GM19372 (cell line): Measurements from ENCODE around the gene BACE1-AS.
"Not testable (repeated sequence)": the region's sequence is repeated elsewhere in the genome, so short reads cannot be mapped to it uniquely, and the experiment has no call there.

ENCODE experiments used
- ATAC-seq: cut with Tn5 transposase; IDR thresholded peaks from one replicate; pipeline ENCODE4 v1.9.1; 2021; ENCODE audit warnings: mild to moderate bottlenecking, low read depth, moderate library complexity; ENCODE audit not compliant: unreplicated experiment

BACE1-AS gene

GRCh38 chr11:117316197-117316961, 25.2 kb downstream of the BACE1-AS start, which contains the start of gene BACE1:
Gene BACE1 (minus strand): TSS chr11:117316256. CDS start chr11:117315795, 461 bp downstream.
- ATAC-seq = no peak

GRCh38 chr11:117318738-117319137, 27.6 kb downstream of the BACE1-AS start:
- ATAC-seq = no peak

- no peak for ATAC-seq
Observed at GRCh38 chr11:117319214-117319840, 28.2 kb downstream of the BACE1-AS start.

- not testable (repeated sequence) for ATAC-seq
Observed at GRCh38 chr11:117327255-117327566, 36.1 kb downstream of the BACE1-AS start.

- peak; percentile 93 for ATAC-seq
Observed at GRCh38 chr11:117327567-117328374, 36.6 kb downstream of the BACE1-AS start, which contains the start of gene CEP164. Gene CEP164 (plus strand): TSS chr11:117327854. CDS start chr11:117338587, 10,733 bp downstream.

GRCh38 chr11:117328375-117329010, 37.3 kb downstream of the BACE1-AS start:
- no peak for ATAC-seq

- ATAC-seq = no peak
Observed at GRCh38 chr11:117332843-117333242, 41.7 kb downstream of the BACE1-AS start.

- no peak for ATAC-seq
Observed at GRCh38 chr11:117333917-117334316, 42.8 kb downstream of the BACE1-AS start.

GRCh38 chr11:117334896-117335295, 43.8 kb downstream of the BACE1-AS start:
- no peak for ATAC-seq

GRCh38 chr11:117335399-117335798, 44.3 kb downstream of the BACE1-AS start:
- no peak for ATAC-seq

GRCh38 chr11:117337076-117337475, 45.9 kb downstream of the BACE1-AS start:
- ATAC-seq = no peak
